WTC11 (cell line): Measurements from ENCODE around the gene SATB1. TPM values are rescaled to one million over a fixed set of nuclear protein-coding genes. Genes with fewer than 3 reads are reported as not detected.

Experiments
- ATAC-seq: fragments of 200-7000 bp; cut with Tn5 transposase; 2 replicates; pipeline ENCODE4 v1.10.0; 2021; ENCODE audit warnings: mild to moderate bottlenecking, moderate library complexity
- CTCF ChIA-PET: fragments of 300-600 bp; sonication (Branson Sonifier 250); formaldehyde crosslinking; loops from one replicate; lab custom pipeline; 2021; ENCODE audit warnings: antibody characterized with exemption; lab: Charles Lee
- POLR2A ChIA-PET: fragments of 350-600 bp; sonication (Branson Sonifier 250); formaldehyde crosslinking; loops from one replicate; lab custom pipeline; 2021; ENCODE audit warnings: antibody characterized with exemption; lab: Charles Lee
- DNase-seq: peaks from one replicate; pipeline ENCODE4 v3.0.0; 2021; ENCODE audit warnings: low spot score
- H3K27ac Mint-ChIP-seq: 2 replicates; pipeline ENCODE4 v1.8.0; 2021; ENCODE audit warnings: mixed read lengths
- H3K27me3 Mint-ChIP-seq: 2 replicates; pipeline ENCODE4 v1.8.0; 2021; ENCODE audit warnings: low read depth, mild to moderate bottlenecking, moderate library complexity, mixed read lengths
- H3K36me3 Mint-ChIP-seq: 2 replicates; pipeline ENCODE4 v1.8.0; 2021; ENCODE audit warnings: mixed read lengths
- H3K4me1 Mint-ChIP-seq: 2 replicates; pipeline ENCODE4 v1.8.0; 2022; ENCODE audit warnings: mixed read lengths
- H3K4me3 Mint-ChIP-seq: 2 replicates; pipeline ENCODE4 v1.8.0; 2021; ENCODE audit warnings: mild to moderate bottlenecking, moderate library complexity, mixed read lengths
- H3K9me3 Mint-ChIP-seq: 2 replicates; pipeline ENCODE4 v1.8.0; 2021; ENCODE audit warnings: mixed read lengths
- GABPB1 ChIP-seq: sonication (generic); formaldehyde crosslinking; IDR thresholded peaks from 2 replicates; pipeline ENCODE4 v1.8.1; 2023; ENCODE audit warnings: mild to moderate bottlenecking, missing genetic modification reagents
- IRF2 ChIP-seq: sonication (generic); formaldehyde crosslinking; IDR thresholded peaks from 2 replicates; pipeline ENCODE4 v1.8.0; 2022; ENCODE audit warnings: low read depth, missing genetic modification reagents, borderline replicate concordance
- RELA ChIP-seq: sonication (generic); formaldehyde crosslinking; IDR thresholded peaks from 2 replicates; pipeline ENCODE4 v1.8.1; 2022; ENCODE audit warnings: missing genetic modification reagents, mild to moderate bottlenecking, borderline replicate concordance
- ZNF671 ChIP-seq: fragments of 250-450 bp; sonication (Bioruptor Pico); IDR thresholded peaks from 2 replicates; pipeline ENCODE4 v1.8.0; 2021; ENCODE audit warnings: mild to moderate bottlenecking
- total RNA-seq: library from RNA; stranded (reverse); gene quantifications from 3 replicates; pipeline ENCODE4 v1.2.3, GENCODE V29; 2021
- TF ChIP-seq, protein P1 (sequence below): sonication (generic); formaldehyde crosslinking; IDR thresholded peaks from 2 replicates; pipeline ENCODE4 v1.8.1; 2023; ENCODE audit warnings: mild to moderate bottlenecking, missing genetic modification reagents, borderline replicate concordance
- TF ChIP-seq, protein P2 (sequence below): sonication (generic); formaldehyde crosslinking; IDR thresholded peaks from 2 replicates; pipeline ENCODE4 v1.8.0; 2022; ENCODE audit warnings: missing genetic modification reagents
- TF ChIP-seq, protein P3 (sequence below): sonication (generic); formaldehyde crosslinking; IDR thresholded peaks from 2 replicates; pipeline ENCODE4 v1.8.0; 2022; ENCODE audit warnings: mild to moderate bottlenecking, missing genetic modification reagents
- TF ChIP-seq, protein P4 (sequence below): fragments of 250-450 bp; sonication (Bioruptor Pico); conservative IDR thresholded peaks from 2 replicates; pipeline ENCODE4 v1.9.0; 2021; ENCODE audit warnings: mild to moderate bottlenecking
- TF ChIP-seq, protein P5 (sequence below): sonication (generic); formaldehyde crosslinking; conservative IDR thresholded peaks from 2 replicates; pipeline ENCODE4 v1.8.1; 2023; ENCODE audit warnings: mild to moderate bottlenecking, low read depth, missing genetic modification reagents, moderate library complexity
- TF ChIP-seq, protein P6 (sequence below): sonication (generic); formaldehyde crosslinking; IDR thresholded peaks from 2 replicates; pipeline ENCODE4 v1.8.1; 2023; ENCODE audit warnings: mild to moderate bottlenecking, missing genetic modification reagents
- TF ChIP-seq, protein P7 (sequence below): sonication (generic); formaldehyde crosslinking; IDR thresholded peaks from 2 replicates; pipeline ENCODE4 v1.8.1; 2022; ENCODE audit warnings: mild to moderate bottlenecking, moderate library complexity, missing genetic modification reagents
- TF ChIP-seq, protein P8 (sequence below): sonication (generic); formaldehyde crosslinking; IDR thresholded peaks from 2 replicates; pipeline ENCODE4 v1.8.1; 2023; ENCODE audit warnings: mild to moderate bottlenecking, missing genetic modification reagents, moderate library complexity
- TF ChIP-seq, protein P9 (sequence below): sonication (generic); formaldehyde crosslinking; IDR thresholded peaks from 2 replicates; pipeline ENCODE4 v1.8.1; 2023; ENCODE audit warnings: mild to moderate bottlenecking, missing genetic modification reagents, moderate library complexity
- TF ChIP-seq, protein P10 (sequence below): fragments of 250-450 bp; sonication (Bioruptor Pico); IDR thresholded peaks from 2 replicates; pipeline ENCODE4 v1.9.0; 2021; ENCODE audit warnings: mild to moderate bottlenecking

Gene SATB1
- total RNA-seq, 1 experiment from 2014 or later: 36.2 TPM

DNA sequence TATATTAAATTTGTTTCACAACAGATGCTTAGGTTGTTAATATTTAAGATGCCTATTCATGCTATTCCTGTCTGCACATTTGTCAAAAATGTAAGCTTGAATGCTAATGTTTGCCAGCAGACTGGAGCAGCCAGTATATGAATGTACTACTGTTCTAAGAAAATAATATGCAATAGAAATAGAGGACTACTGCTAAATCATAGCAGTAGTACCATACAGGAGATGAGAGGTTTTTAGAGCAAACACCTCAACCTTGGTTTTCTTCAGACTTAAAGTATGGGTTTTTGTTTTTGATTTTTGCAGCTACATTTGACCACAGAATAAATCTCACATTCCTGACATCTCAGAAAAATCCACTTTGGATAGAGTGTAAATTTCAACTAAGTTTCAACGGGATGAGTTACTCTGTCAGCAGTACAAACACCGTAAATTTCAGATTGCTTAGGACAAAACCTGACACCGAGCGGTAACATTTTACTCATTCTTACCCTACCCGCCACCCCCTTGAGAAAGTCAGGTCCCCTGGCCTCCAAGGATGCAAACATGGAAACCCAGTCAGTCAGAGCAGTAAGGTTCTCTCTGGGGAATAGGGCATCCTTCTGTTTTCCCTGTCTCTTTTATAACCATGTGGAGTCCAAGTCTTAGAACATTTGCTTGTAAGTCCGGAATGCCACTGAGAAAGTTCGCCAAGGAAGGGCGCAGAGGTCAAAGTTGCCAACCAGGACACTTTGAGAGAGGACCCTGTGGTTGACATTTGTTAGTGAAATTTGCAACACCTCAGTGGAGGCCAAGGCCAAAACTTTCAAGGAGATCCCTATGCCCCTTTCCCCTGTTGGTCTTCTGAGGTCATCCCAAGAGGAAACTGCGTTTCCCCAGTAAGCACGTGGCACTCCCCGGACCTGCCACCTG, 17.9 kb upstream of the SATB1 start (continued):
- TF ChIP-seq, protein P1, sequence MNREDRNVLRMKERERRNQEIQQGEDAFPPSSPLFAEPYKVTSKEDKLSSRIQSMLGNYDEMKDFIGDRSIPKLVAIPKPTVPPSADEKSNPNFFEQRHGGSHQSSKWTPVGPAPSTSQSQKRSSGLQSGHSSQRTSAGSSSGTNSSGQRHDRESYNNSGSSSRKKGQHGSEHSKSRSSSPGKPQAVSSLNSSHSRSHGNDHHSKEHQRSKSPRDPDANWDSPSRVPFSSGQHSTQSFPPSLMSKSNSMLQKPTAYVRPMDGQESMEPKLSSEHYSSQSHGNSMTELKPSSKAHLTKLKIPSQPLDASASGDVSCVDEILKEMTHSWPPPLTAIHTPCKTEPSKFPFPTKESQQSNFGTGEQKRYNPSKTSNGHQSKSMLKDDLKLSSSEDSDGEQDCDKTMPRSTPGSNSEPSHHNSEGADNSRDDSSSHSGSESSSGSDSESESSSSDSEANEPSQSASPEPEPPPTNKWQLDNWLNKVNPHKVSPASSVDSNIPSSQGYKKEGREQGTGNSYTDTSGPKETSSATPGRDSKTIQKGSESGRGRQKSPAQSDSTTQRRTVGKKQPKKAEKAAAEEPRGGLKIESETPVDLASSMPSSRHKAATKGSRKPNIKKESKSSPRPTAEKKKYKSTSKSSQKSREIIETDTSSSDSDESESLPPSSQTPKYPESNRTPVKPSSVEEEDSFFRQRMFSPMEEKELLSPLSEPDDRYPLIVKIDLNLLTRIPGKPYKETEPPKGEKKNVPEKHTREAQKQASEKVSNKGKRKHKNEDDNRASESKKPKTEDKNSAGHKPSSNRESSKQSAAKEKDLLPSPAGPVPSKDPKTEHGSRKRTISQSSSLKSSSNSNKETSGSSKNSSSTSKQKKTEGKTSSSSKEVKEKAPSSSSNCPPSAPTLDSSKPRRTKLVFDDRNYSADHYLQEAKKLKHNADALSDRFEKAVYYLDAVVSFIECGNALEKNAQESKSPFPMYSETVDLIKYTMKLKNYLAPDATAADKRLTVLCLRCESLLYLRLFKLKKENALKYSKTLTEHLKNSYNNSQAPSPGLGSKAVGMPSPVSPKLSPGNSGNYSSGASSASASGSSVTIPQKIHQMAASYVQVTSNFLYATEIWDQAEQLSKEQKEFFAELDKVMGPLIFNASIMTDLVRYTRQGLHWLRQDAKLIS (CRISPR knock-in tag): no peak

DNA sequence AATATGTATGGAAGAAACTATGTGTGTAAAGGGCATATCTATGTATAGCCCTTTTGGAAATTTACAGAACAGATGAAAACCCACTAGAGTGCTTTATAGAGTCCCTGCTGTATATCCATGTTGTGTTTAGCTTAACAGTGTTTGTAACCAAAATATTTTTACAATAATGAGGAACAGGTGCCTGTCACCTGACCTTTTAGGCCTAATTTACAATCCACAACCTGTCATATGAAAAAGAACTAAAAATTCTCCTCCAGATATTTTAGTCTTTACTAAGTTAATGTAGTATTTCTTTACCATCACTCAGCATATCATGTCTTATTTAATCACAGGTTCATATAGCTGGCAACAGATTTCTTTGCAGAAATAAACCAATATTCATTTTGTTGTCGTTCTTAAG, 16.4 kb upstream of the SATB1 start:
- TF ChIP-seq, protein P2, sequence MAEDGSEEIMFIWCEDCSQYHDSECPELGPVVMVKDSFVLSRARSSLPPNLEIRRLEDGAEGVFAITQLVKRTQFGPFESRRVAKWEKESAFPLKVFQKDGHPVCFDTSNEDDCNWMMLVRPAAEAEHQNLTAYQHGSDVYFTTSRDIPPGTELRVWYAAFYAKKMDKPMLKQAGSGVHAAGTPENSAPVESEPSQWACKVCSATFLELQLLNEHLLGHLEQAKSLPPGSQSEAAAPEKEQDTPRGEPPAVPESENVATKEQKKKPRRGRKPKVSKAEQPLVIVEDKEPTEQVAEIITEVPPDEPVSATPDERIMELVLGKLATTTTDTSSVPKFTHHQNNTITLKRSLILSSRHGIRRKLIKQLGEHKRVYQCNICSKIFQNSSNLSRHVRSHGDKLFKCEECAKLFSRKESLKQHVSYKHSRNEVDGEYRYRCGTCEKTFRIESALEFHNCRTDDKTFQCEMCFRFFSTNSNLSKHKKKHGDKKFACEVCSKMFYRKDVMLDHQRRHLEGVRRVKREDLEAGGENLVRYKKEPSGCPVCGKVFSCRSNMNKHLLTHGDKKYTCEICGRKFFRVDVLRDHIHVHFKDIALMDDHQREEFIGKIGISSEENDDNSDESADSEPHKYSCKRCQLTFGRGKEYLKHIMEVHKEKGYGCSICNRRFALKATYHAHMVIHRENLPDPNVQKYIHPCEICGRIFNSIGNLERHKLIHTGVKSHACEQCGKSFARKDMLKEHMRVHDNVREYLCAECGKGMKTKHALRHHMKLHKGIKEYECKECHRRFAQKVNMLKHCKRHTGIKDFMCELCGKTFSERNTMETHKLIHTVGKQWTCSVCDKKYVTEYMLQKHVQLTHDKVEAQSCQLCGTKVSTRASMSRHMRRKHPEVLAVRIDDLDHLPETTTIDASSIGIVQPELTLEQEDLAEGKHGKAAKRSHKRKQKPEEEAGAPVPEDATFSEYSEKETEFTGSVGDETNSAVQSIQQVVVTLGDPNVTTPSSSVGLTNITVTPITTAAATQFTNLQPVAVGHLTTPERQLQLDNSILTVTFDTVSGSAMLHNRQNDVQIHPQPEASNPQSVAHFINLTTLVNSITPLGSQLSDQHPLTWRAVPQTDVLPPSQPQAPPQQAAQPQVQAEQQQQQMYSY: no peak
- TF ChIP-seq GABPB1 (CRISPR knock-in tag): no peak
- no peak for TF ChIP-seq IRF2
- TF ChIP-seq, protein P3, sequence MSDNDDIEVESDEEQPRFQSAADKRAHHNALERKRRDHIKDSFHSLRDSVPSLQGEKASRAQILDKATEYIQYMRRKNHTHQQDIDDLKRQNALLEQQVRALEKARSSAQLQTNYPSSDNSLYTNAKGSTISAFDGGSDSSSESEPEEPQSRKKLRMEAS (CRISPR knock-in tag): no peak
- TF ChIP-seq, protein P4, sequence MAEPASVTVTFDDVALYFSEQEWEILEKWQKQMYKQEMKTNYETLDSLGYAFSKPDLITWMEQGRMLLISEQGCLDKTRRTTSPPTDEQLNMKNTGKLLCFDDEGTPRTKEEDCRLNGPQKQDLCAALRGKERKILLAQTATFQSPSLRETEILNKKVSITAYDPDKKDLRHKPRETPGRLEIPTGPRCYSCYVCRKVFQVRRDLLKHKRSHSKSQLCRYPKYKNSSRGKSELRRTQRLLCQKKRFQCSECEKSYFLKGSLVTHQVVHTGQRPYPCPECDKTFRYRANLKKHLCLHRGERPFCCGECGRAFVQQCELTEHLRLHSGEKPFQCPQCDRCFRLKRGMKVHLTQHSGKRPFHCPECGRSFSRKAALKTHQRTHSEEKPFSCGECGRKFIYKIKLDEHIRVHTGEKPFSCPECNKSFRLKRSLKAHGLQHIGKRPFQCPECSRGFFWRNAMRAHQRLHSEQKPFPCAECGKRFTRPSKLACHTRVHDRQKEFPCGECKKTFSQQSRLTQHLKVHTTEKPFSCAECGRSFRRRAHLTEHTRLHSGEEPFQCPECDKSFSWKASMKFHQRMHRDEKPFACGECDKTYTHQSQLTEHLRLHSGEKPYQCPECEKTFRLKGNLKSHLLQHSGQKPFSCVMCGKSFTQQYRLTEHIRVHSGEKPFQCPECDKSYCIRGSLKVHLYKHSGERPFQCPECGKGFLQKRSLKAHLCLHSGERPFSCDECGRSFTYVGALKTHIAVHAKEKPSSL (CRISPR knock-in tag): no peak
- TF ChIP-seq, protein P5, sequence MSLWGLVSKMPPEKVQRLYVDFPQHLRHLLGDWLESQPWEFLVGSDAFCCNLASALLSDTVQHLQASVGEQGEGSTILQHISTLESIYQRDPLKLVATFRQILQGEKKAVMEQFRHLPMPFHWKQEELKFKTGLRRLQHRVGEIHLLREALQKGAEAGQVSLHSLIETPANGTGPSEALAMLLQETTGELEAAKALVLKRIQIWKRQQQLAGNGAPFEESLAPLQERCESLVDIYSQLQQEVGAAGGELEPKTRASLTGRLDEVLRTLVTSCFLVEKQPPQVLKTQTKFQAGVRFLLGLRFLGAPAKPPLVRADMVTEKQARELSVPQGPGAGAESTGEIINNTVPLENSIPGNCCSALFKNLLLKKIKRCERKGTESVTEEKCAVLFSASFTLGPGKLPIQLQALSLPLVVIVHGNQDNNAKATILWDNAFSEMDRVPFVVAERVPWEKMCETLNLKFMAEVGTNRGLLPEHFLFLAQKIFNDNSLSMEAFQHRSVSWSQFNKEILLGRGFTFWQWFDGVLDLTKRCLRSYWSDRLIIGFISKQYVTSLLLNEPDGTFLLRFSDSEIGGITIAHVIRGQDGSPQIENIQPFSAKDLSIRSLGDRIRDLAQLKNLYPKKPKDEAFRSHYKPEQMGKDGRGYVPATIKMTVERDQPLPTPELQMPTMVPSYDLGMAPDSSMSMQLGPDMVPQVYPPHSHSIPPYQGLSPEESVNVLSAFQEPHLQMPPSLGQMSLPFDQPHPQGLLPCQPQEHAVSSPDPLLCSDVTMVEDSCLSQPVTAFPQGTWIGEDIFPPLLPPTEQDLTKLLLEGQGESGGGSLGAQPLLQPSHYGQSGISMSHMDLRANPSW (CRISPR knock-in tag): no peak
- TF ChIP-seq RELA (CRISPR knock-in tag): no peak
- TF ChIP-seq ZNF671 (CRISPR knock-in tag): no peak
- TF ChIP-seq, protein P6, sequence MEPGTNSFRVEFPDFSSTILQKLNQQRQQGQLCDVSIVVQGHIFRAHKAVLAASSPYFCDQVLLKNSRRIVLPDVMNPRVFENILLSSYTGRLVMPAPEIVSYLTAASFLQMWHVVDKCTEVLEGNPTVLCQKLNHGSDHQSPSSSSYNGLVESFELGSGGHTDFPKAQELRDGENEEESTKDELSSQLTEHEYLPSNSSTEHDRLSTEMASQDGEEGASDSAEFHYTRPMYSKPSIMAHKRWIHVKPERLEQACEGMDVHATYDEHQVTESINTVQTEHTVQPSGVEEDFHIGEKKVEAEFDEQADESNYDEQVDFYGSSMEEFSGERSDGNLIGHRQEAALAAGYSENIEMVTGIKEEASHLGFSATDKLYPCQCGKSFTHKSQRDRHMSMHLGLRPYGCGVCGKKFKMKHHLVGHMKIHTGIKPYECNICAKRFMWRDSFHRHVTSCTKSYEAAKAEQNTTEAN (CRISPR knock-in tag): no peak
- TF ChIP-seq, protein P7, sequence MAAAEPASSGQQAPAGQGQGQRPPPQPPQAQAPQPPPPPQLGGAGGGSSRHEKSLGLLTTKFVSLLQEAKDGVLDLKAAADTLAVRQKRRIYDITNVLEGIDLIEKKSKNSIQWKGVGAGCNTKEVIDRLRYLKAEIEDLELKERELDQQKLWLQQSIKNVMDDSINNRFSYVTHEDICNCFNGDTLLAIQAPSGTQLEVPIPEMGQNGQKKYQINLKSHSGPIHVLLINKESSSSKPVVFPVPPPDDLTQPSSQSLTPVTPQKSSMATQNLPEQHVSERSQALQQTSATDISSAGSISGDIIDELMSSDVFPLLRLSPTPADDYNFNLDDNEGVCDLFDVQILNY (CRISPR knock-in tag): no peak
- TF ChIP-seq, protein P8, sequence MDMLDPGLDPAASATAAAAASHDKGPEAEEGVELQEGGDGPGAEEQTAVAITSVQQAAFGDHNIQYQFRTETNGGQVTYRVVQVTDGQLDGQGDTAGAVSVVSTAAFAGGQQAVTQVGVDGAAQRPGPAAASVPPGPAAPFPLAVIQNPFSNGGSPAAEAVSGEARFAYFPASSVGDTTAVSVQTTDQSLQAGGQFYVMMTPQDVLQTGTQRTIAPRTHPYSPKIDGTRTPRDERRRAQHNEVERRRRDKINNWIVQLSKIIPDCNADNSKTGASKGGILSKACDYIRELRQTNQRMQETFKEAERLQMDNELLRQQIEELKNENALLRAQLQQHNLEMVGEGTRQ (CRISPR knock-in tag): no peak
- TF ChIP-seq, protein P9, sequence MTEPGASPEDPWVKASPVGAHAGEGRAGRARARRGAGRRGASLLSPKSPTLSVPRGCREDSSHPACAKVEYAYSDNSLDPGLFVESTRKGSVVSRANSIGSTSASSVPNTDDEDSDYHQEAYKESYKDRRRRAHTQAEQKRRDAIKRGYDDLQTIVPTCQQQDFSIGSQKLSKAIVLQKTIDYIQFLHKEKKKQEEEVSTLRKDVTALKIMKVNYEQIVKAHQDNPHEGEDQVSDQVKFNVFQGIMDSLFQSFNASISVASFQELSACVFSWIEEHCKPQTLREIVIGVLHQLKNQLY (CRISPR knock-in tag): no peak
- TF ChIP-seq, protein P10, sequence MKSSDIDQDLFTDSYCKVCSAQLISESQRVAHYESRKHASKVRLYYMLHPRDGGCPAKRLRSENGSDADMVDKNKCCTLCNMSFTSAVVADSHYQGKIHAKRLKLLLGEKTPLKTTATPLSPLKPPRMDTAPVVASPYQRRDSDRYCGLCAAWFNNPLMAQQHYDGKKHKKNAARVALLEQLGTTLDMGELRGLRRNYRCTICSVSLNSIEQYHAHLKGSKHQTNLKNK (CRISPR knock-in tag): no peak
- peaks cover 12% of the 10 kb centered on the region for H3K27me3 Mint-ChIP-seq
- ChIA-PET CTCF (no interaction called here), POLR2A (no interaction called here)
- no peaks in the 10 kb centered on the region for H3K9me3 Mint-ChIP-seq
- no peak overlapping the region for H3K4me3 Mint-ChIP-seq
- no peak for ATAC-seq
- peaks cover 43% of the 10 kb centered on the region for H3K4me1 Mint-ChIP-seq
- no peak overlapping the region for H3K27ac Mint-ChIP-seq
- no peak for DNase-seq
- H3K36me3 Mint-ChIP-seq: no peaks in the 10 kb centered on the region
